WI38 (cell line): ENCODE measurements around the gene IL7R.

Experiments used
- H3K4me3 ChIP-seq: 2 replicates; pipeline ENCODE4 v1.5.1; 2011; ENCODE audit warnings: low read depth, mild to moderate bottlenecking, control low read depth, low read length
- CTCF ChIP-seq: IDR thresholded peaks from 2 replicates; pipeline ENCODE4 v1.5.1; 2012; ENCODE audit warnings: low read depth, mild to moderate bottlenecking, control low read depth, low read length

Gene IL7R

GRCh38 chr5:35859101-35859661, 2.5 kb downstream of the IL7R start:
- TF ChIP-seq CTCF = no peak
- peak overlapping the region; percentile 63 for H3K4me3 ChIP-seq

- TF ChIP-seq CTCF = no peak
- H3K4me3 ChIP-seq = no peak overlapping the region
Measured at GRCh38 chr5:35860686-35861085, 4.0 kb downstream of the IL7R start.

- no peak overlapping the region for H3K4me3 ChIP-seq
- TF ChIP-seq CTCF = no peak
Measured at GRCh38 chr5:35861718-35862117, 5.0 kb downstream of the IL7R start.

GRCh38 chr5:35862126-35862525, 5.4 kb downstream of the IL7R start:
- H3K4me3 ChIP-seq = no peak overlapping the region
- no peak for TF ChIP-seq CTCF

DNA sequence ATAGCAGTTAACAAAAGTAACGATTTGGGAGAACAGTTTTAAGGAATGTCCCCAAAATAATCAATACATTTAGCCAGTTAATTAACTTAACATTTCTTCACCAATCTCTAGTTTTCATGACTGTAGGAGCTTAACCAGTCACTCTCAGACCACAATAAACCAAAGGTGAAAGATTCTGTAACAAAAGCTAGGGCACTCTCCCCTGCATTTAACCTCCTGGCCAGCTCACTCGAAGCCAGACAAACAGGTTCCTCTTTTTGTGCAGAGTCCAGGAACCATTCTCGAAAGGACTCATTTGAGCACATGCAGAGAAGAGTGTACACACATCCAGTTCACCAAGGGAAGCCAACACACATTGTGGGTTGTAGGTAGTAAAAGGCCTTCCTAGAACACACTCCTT, 6.5 kb downstream of the IL7R start:
- no peak for TF ChIP-seq CTCF
- no peak overlapping the region for H3K4me3 ChIP-seq

- no peak overlapping the region for H3K4me3 ChIP-seq
- TF ChIP-seq CTCF = no peak
Measured at GRCh38 chr5:35867998-35868397, 11.3 kb downstream of the IL7R start.

- no peak for TF ChIP-seq CTCF
- no peak overlapping the region for H3K4me3 ChIP-seq
Measured at GRCh38 chr5:35869685-35870277, 13.1 kb downstream of the IL7R start.
